Kidney capillary endothelial cell (primary cell): Measurements from ENCODE around the gene GASK1B.

Source experiments
- DNase-seq: peaks from one replicate; pipeline ENCODE4 v3.0.0-alpha.2; 2018; ENCODE audit warnings: low spot score

GASK1B gene

GRCh38 chr4:158172261-158173258, at the start of gene GASK1B:
GASK1B (minus strand) TSS chr4:158173025; CDS start chr4:158171375, 1,650 bp downstream.
- DNase-seq, result peak; percentile 76

GRCh38 chr4:158219623-158220022, 46.8 kb upstream of the GASK1B start:
- DNase-seq, result no peak

DNA sequence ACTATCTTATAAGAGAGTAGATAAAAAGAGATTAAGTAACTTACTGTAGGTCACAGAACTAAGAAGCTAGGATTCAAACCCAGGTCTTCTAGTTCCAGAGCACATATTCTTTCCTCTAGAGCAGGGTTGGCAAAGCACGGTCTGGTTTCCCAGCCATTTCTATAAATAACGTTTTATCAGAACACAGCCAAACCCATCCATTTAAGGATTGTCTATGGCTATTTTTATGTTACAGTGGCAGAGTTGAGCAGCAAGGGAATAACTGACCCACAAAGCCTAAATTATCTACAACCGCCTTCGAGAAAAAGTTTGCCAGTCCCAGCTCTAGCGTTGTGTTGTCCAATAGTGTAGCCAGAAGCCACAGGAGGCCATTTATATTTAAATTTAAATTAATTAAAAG, 44.9 kb upstream of the GASK1B start:
- no peak for DNase-seq

GRCh38 chr4:158214856-158215255, 42.0 kb upstream of the GASK1B start:
- DNase-seq, result no peak

DNA sequence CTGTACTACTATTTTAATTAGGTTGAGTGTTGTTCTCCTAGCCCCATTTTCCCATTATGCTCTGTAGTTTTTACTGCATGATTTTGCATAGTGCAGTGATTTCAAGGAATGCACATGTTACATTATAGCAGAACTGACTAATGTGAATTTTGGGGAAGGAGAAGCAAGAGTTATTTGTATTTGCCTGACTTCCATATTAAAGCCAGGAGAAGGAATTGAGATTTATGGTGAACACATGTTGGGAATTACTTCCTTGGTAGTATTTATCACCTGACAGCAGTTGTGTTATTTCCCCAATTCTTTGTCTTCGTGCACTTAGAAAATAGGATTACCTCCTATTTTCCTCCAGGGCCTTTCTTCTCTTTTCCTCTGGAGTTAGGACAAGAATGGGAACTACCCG, 40.6 kb upstream of the GASK1B start:
- no peak for DNase-seq

- no peak for DNase-seq
Measured at GRCh38 chr4:158211222-158211621, 38.4 kb upstream of the GASK1B start.

DNA sequence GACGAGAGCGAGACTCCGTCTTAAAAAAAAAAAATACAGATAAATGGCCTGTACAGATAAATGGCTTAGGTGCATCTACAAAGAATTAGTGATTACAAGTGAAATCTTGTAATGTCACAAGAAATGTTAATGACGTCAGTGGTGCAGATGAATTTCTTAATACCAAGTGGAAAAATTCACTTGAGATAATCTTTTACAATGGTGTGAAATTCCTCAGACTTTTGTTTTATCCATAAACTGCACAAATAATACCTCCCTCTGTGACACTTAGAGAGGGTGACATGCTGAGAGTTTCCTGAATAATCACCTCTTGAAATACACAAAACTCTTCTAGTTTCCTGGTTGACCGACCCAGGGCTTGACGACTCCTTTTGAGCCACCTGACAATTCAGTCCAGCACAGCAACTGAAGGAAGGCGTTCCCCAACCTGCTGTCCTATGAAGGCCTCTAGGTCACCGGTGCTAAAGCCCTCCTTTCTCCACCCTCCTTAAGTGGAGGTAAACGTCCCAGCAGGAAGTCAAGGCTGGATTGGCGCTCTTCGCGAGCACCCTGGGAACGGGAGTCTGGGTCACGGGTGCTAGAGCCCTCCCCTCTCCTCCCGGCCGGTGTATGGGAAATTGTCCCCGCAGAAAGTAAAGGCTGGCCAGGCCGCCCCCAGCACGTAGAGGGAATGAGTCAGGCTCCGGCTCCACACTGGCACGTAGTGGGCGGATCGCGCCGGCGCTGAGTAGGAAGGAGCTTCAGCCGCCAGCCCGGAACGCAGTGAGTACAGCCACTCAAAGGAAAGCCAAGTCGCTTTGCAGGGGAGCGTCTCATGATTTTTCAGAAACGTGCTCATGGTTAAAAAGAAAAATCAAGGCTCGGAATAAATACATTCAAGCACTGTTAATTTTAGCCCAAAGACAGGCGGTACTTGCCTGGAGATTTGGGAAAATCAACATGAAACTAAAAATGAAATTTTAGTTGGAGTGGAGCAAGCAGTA, 37.3 kb upstream of the GASK1B start, which contains the start of gene TMEM144:
Gene TMEM144, plus strand, starts transcription at position 662 of the 983 bp plus-strand sequence. CDS start 2,182 bp downstream, outside the sequence.
- DNase-seq, result peak; percentile 86

DNA sequence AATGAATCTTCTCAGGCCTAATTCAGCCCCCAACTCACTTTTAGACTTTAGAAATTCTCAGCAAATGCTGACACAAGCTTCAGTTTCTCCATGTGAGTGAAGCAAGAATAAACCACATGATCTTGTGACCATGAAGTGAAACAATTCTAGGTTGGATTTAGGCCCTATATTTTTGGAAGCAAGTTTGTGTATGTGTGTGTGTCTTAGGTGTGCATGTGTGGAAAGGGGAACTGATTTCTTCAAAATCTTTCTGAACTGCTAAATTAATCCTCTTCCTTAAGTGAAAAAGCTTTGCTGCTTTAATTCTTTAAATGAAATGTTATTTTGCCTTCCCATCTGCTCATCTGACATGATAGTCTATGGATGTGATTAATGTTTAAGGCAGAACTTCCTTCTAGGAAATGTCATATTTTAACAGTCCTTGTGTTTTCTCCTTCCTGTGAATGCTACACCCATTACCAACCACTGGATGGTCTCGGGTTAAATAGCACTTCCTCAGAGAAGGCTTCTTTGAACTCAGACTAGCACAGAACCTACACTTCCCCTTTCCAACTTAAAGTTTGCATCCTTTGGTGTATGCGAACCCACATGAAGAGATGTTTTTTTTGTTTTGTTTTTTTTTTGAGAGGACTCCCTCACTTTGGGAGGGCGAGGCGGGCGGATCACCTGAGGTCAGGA, 36.3 kb upstream of the GASK1B start:
- peak; percentile 4 for DNase-seq

GRCh38 chr4:158203929-158204328, 31.1 kb upstream of the GASK1B start:
- DNase-seq, result no peak

- no peak for DNase-seq
Measured at GRCh38 chr4:158203436-158203835, 30.6 kb upstream of the GASK1B start.

- no peak for DNase-seq
Measured at GRCh38 chr4:158202481-158202880, 29.7 kb upstream of the GASK1B start.

GRCh38 chr4:158201876-158202275, 29.1 kb upstream of the GASK1B start:
- no peak for DNase-seq

GRCh38 chr4:158201322-158201721, 28.5 kb upstream of the GASK1B start:
- DNase-seq, result no peak

DNA sequence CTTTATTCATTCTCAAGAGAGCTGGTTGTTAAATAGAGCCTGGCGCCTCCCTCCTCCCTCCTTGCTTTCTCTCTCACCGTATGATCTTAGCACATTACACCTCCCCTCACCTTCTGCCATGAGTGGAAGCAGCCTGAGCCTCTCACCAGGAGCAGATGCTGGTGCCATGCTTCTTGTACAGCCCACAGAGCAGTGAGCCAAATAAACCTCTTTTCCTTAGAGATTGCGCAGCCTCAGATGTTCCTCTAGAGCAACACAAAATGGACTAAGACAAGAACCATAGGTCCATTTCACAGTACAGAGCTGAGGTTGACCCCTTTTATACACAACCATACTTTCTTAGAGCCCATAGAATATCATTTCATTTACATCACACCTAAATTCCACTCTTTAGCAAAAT, 27.4 kb upstream of the GASK1B start:
- no peak for DNase-seq

- DNase-seq, result no peak
Measured at GRCh38 chr4:158197194-158197776, 24.5 kb upstream of the GASK1B start.

GRCh38 chr4:158195297-158195696, 22.5 kb upstream of the GASK1B start:
- DNase-seq, result no peak

- peak; percentile 47 for DNase-seq
Measured at GRCh38 chr4:158193171-158193749, 20.4 kb upstream of the GASK1B start.

DNA sequence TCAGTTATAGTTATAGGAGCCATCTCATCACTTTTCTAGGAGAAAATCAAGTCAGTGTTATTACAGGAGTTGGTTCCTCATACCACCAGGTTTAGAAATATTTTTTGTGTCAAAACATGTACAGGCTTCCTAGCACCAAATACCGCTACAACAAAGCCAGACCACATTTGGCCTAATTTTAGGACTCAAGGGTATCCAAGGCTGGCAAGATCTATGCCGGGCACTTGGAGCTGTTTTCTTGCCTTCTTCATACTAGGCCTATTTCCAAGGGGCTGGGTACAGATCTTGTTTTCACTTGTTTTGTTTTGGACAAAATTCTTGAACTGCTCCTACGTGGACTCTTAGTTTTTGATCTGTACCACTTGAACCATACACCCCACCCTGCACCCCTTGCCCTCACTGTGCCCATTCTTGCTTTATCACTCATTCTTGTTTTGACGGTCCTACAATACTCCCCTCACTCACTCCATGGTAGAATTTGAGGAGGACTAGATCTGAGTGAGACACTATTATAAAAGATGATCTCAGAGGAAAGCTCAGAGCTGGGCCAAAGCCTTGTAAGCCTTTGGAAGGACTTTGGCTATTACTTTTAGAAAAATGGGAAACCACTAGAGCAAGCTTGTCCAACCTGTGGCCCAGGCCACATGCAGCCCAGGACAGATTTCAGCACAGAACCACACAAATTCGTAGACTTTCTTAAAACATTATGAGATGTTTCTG, 19.8 kb upstream of the GASK1B start:
- DNase-seq, result no peak

DNA sequence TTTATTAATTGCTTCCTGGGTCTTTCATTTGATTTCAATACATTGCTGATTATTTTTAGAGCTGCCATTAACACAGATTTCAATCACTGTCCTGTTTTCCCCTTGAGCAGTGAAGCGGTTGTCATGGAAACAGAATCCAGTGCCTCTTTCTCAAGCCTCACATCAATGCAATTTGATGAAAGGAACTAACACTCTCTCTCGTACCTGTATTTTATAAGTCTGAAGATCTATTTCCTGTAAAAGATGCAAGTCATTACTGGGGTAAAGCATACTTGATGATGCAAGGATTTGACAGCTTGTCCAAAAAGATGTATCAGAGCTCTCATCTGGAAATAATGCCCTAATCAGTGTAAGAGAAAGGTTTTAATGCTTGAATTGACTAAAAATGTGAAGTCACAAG, 17.9 kb upstream of the GASK1B start:
- DNase-seq, result no peak

DNA sequence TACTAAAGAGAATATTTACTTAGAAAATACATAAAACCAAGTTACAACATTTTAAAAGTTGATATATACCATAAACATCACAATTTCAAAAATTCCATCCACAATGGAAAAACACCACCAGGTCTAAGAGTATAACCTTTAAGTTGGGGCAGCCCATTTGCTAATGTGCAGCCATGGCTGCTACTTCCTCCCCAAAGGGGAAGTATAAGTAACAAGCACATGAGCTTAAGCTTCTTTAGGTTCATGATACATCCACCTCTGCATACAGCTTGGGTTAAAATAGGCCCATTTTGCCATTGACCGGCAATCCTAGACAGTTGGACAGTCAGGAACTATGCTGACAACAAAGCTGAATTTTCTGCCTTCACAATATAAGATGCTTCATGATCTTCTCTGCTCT, 16.6 kb upstream of the GASK1B start:
- no peak for DNase-seq
